ENCODE data around the gene NUBP2.

GRCh38 chr16:1822801-1823200 is 40.0 kb downstream of the NUBP2 start:
- TF ChIP-seq EZH2phosphoT487 (IDR thresholded peaks at IDR 0.05; ENCODE audit: borderline replicate concordance), result no peak
- TF ChIP-seq, protein P1, sequence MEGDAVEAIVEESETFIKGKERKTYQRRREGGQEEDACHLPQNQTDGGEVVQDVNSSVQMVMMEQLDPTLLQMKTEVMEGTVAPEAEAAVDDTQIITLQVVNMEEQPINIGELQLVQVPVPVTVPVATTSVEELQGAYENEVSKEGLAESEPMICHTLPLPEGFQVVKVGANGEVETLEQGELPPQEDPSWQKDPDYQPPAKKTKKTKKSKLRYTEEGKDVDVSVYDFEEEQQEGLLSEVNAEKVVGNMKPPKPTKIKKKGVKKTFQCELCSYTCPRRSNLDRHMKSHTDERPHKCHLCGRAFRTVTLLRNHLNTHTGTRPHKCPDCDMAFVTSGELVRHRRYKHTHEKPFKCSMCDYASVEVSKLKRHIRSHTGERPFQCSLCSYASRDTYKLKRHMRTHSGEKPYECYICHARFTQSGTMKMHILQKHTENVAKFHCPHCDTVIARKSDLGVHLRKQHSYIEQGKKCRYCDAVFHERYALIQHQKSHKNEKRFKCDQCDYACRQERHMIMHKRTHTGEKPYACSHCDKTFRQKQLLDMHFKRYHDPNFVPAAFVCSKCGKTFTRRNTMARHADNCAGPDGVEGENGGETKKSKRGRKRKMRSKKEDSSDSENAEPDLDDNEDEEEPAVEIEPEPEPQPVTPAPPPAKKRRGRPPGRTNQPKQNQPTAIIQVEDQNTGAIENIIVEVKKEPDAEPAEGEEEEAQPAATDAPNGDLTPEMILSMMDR (conservative IDR thresholded peaks at IDR 0.05; ENCODE audit: low read length), result no peak
